ENCODE data around the gene MGAT4D.

The MGAT4D gene

GRCh38 chr4:140483445-140483844, 14.6 kb downstream of the MGAT4D start:
- H3K4me2 ChIP-seq (ENCODE audit: insufficient read depth, low read length), result no peak overlapping the region
- no peak overlapping the region for H3K9ac ChIP-seq (ENCODE audit: low read depth, low read length)
- H3K27ac ChIP-seq (ENCODE audit: low read length), result no peak overlapping the region
- H4K20me1 ChIP-seq (ENCODE audit: insufficient read depth, low read length), result no peaks in the 10 kb centered on the region
- no peak overlapping the region for H2AFZ ChIP-seq (ENCODE audit: low read depth, low read length)
- no peaks in the 10 kb centered on the region for H3K36me3 ChIP-seq (ENCODE audit: insufficient read depth, low read length)
- H3K4me3 ChIP-seq (ENCODE audit: low read depth in 1 of 2, low read length in 2 of 2), result no peak overlapping the region
- TF ChIP-seq EZH2 (IDR thresholded peaks at IDR 0.05; ENCODE audit: borderline replicate concordance, low read depth, low read length, severe bottlenecking) (no peak), CTCF (IDR thresholded peaks at IDR 0.05; ENCODE audit: borderline replicate concordance, extremely low read depth, low read length, poor library complexity, severe bottlenecking) (no peak)
- DNase-seq (no peak), ATAC-seq (ENCODE audit: insufficient read depth, low read depth) (no peak)
- H3K27me3 ChIP-seq (ENCODE audit: insufficient read depth, low read length, poor library complexity), result peaks cover 5% of the 10 kb centered on the region
- H3K9me3 ChIP-seq (ENCODE audit: insufficient read depth, low read length, severe bottlenecking), result no peaks in the 10 kb centered on the region
- no peaks in the 10 kb centered on the region for H3K79me2 ChIP-seq (ENCODE audit: insufficient read depth, low read length)
- H3K4me1 ChIP-seq (ENCODE audit: insufficient read depth, low read length), result no peaks in the 10 kb centered on the region

- Histone ChIP-seq H3K79me2 (ENCODE audit: insufficient read depth, low read length) (no peaks in the 10 kb centered on the region), H3K9me3 (ENCODE audit: insufficient read depth, low read length, severe bottlenecking) (no peaks in the 10 kb centered on the region), H3K27ac (ENCODE audit: low read length) (no peak overlapping the region), H2AFZ (ENCODE audit: low read depth, low read length) (no peak overlapping the region), H3K4me3 (ENCODE audit: low read depth in 1 of 2, low read length in 2 of 2) (no peak overlapping the region), H3K4me2 (ENCODE audit: insufficient read depth, low read length) (no peak overlapping the region), H3K4me1 (ENCODE audit: insufficient read depth, low read length) (no peaks in the 10 kb centered on the region), H3K27me3 (ENCODE audit: insufficient read depth, low read length, poor library complexity) (peaks cover 31% of the 10 kb centered on the region), H3K36me3 (ENCODE audit: insufficient read depth, low read length) (no peaks in the 10 kb centered on the region), H4K20me1 (ENCODE audit: insufficient read depth, low read length) (no peaks in the 10 kb centered on the region), H3K9ac (ENCODE audit: low read depth, low read length) (no peak overlapping the region)
- no peak for TF ChIP-seq EZH2 (IDR thresholded peaks at IDR 0.05; ENCODE audit: borderline replicate concordance, low read depth, low read length, severe bottlenecking)
- TF ChIP-seq CTCF (IDR thresholded peaks at IDR 0.05; ENCODE audit: borderline replicate concordance, extremely low read depth, low read length, poor library complexity, severe bottlenecking), result no peak
- DNase-seq (no peak), ATAC-seq (ENCODE audit: insufficient read depth, low read depth) (no peak)
Observed at GRCh38 chr4:140472156-140472555, 25.9 kb downstream of the MGAT4D start.

GRCh38 chr4:140469791-140470733, 28.0 kb downstream of the MGAT4D start:
- Histone ChIP-seq H3K9me3 (ENCODE audit: insufficient read depth, low read length, severe bottlenecking) (no peaks in the 10 kb centered on the region), H3K4me1 (ENCODE audit: insufficient read depth, low read length) (no peaks in the 10 kb centered on the region), H4K20me1 (ENCODE audit: insufficient read depth, low read length) (no peaks in the 10 kb centered on the region), H2AFZ (ENCODE audit: low read depth, low read length) (no peak overlapping the region), H3K36me3 (ENCODE audit: insufficient read depth, low read length) (no peaks in the 10 kb centered on the region), H3K79me2 (ENCODE audit: insufficient read depth, low read length) (no peaks in the 10 kb centered on the region), H3K27me3 (ENCODE audit: insufficient read depth, low read length, poor library complexity) (peaks cover 37% of the 10 kb centered on the region), H3K4me2 (ENCODE audit: insufficient read depth, low read length) (no peak overlapping the region), H3K4me3 (ENCODE audit: low read depth in 1 of 2, low read length in 2 of 2) (no peak overlapping the region), H3K9ac (ENCODE audit: low read depth, low read length) (no peak overlapping the region), H3K27ac (ENCODE audit: low read length) (no peak overlapping the region)
- no peak for TF ChIP-seq CTCF (IDR thresholded peaks at IDR 0.05; ENCODE audit: borderline replicate concordance, extremely low read depth, low read length, poor library complexity, severe bottlenecking)
- TF ChIP-seq EZH2 (IDR thresholded peaks at IDR 0.05; ENCODE audit: borderline replicate concordance, low read depth, low read length, severe bottlenecking), result no peak
- DNase-seq (no peak), ATAC-seq (ENCODE audit: insufficient read depth, low read depth) (no peak)
